Measurements from ENCODE around the gene NEUROD2. TPM values are rescaled to one million over a fixed set of nuclear protein-coding genes. Genes with fewer than 3 reads are reported as not detected.

Gene NEUROD2
- total RNA-seq, 2 experiments from 2014 or later = not detected

- Histone ChIP-seq H3K27ac (ENCODE audit: low read depth in 1 of 2, low read length in 2 of 2) (no peak overlapping the region), H3K9me3 (ENCODE audit: control insufficient read depth in 1 of 2, insufficient read depth in 1 of 2, low read length in 2 of 2) (no peaks in the 10 kb centered on the region), H3K4me1 (ENCODE audit: insufficient read depth, low read length) (peaks cover 48% of the 10 kb centered on the region), H3K36me3 (ENCODE audit: insufficient read depth, low read length) (no peaks in the 10 kb centered on the region), H3K4me3 (ENCODE audit: low read length) (no peak overlapping the region), H3K27me3 (ENCODE audit: control insufficient read depth in 1 of 2, insufficient read depth in 2 of 2, low read length in 2 of 2) (peaks cover 0 to 10% of the 10 kb centered on the region in 2 experiments)
- Mint-ChIP-seq H3K9me3 (no peaks in the 10 kb centered on the region), H3K27ac (peak overlapping the region; percentile 32), H3K4me1 (ENCODE audit: low read depth) (peaks cover 49% of the 10 kb centered on the region), H3K36me3 (ENCODE audit: low read depth) (peaks cover 10% of the 10 kb centered on the region), H3K27me3 (peaks cover 14% of the 10 kb centered on the region), H3K4me3 (peak overlapping the region; percentile 68)
- no peak for TF ChIP-seq CTCF (IDR thresholded peaks at IDR 0.05)
- intact Hi-C loops (cut with DNase I, micrococcal nuclease) = loop anchor here (1.0 to 10.0 kb wide), 2 partner anchors 11 to 321 kb away; no protein-coding TSS in a partner anchor
- DNase-seq (no peak), ATAC-seq (ENCODE audit: poor library complexity) (no peak)
- ChIA-PET CTCF (interaction anchor here (1.1 to 5.7 kb wide), 2 partner anchors 11 to 20 kb away, joined by 4 to 65 read pairs; no protein-coding TSS in a partner anchor), POLR2A (no interaction called here)
These were observed 26.0 kb upstream of the NEUROD2 start for GRCh38 chr17:39633570-39634183.

GRCh38 chr17:39632153-39632941 is 24.6 kb upstream of the NEUROD2 start:
- H3K4me3 ChIP-seq (ENCODE audit: low read length) = no peak overlapping the region
- ChIA-PET POLR2A (no interaction called here), CTCF (interaction anchor here (5.7 kb wide), 1 partner anchor 10 kb away, joined by 65 read pairs; no protein-coding TSS in a partner anchor)
- intact Hi-C loops (cut with DNase I, micrococcal nuclease) = loop anchor here in 1 of 2 experiments (10.0 kb wide), 1 partner anchor 322 kb away; no protein-coding TSS in a partner anchor
- DNase-seq = no peak
- peaks cover 9 to 21% of the 10 kb centered on the region in 2 experiments for H3K27me3 ChIP-seq (ENCODE audit: control insufficient read depth in 1 of 2, insufficient read depth in 2 of 2, low read length in 2 of 2)
- no peaks in the 10 kb centered on the region for H3K9me3 ChIP-seq (ENCODE audit: control insufficient read depth in 1 of 2, insufficient read depth in 1 of 2, low read length in 2 of 2)
- H3K9me3 Mint-ChIP-seq = no peaks in the 10 kb centered on the region
- H3K27me3 Mint-ChIP-seq = peaks cover 24% of the 10 kb centered on the region
- H3K4me3 Mint-ChIP-seq = no peak overlapping the region
- ATAC-seq (ENCODE audit: poor library complexity) = no peak
- TF ChIP-seq CTCF (IDR thresholded peaks at IDR 0.05) = no peak
- H3K27ac ChIP-seq (ENCODE audit: low read depth in 1 of 2, low read length in 2 of 2) = no peak overlapping the region
- no peak overlapping the region for H3K27ac Mint-ChIP-seq
- H3K36me3 Mint-ChIP-seq (ENCODE audit: low read depth) = peaks cover 2% of the 10 kb centered on the region
- H3K36me3 ChIP-seq (ENCODE audit: insufficient read depth, low read length) = no peaks in the 10 kb centered on the region
- H3K4me1 ChIP-seq (ENCODE audit: insufficient read depth, low read length) = peaks cover 36% of the 10 kb centered on the region
- peaks cover 36% of the 10 kb centered on the region for H3K4me1 Mint-ChIP-seq (ENCODE audit: low read depth)

- POLR2A ChIA-PET = no interaction called here
- intact Hi-C loops (cut with DNase I, micrococcal nuclease) = loop anchor here in 1 of 2 experiments (10.0 kb wide), 1 partner anchor 323 kb away; no protein-coding TSS in a partner anchor
- DNase-seq (no peak), ATAC-seq (ENCODE audit: poor library complexity) (no peak)
- Histone ChIP-seq H3K27ac (ENCODE audit: low read depth in 1 of 2, low read length in 2 of 2) (no peak overlapping the region), H3K36me3 (ENCODE audit: insufficient read depth, low read length) (no peaks in the 10 kb centered on the region), H3K4me1 (ENCODE audit: insufficient read depth, low read length) (peaks cover 41% of the 10 kb centered on the region), H3K9me3 (ENCODE audit: control insufficient read depth in 1 of 2, insufficient read depth in 1 of 2, low read length in 2 of 2) (peaks cover 0 to 5% of the 10 kb centered on the region in 2 experiments), H3K27me3 (ENCODE audit: control insufficient read depth in 1 of 2, insufficient read depth in 2 of 2, low read length in 2 of 2) (peaks cover 18 to 26% of the 10 kb centered on the region in 2 experiments), H3K4me3 (ENCODE audit: low read length) (no peak overlapping the region)
- no peak overlapping the region for H3K27ac Mint-ChIP-seq
- H3K36me3 Mint-ChIP-seq (ENCODE audit: low read depth) = no peaks in the 10 kb centered on the region
- peaks cover 30% of the 10 kb centered on the region for H3K4me1 Mint-ChIP-seq (ENCODE audit: low read depth)
- peaks cover 30% of the 10 kb centered on the region for H3K27me3 Mint-ChIP-seq
- H3K9me3 Mint-ChIP-seq = no peaks in the 10 kb centered on the region
- CTCF ChIA-PET = interaction anchor here (1.0 to 5.7 kb wide), 2 partner anchors 9 to 99 kb away, joined by 3 to 65 read pairs; partner anchors contain the start of gene MIEN1
- TF ChIP-seq CTCF (IDR thresholded peaks at IDR 0.05) = no peak
- H3K4me3 Mint-ChIP-seq = no peak overlapping the region
These were observed 23.7 kb upstream of the NEUROD2 start for GRCh38 chr17:39631403-39631802.

All from CD4-positive, alpha-beta T cell (primary cell).